Stimulated activated CD4-positive, alpha-beta T cell treated with anti-CD3 and anti-CD28 coated beads, TNF-alpha, amount 100 ng/mL, for 48 hours (primary cell): ENCODE results near the gene PTPN20.

Experiments
- DNase-seq, 3 donors: peaks; one replicate each; pipeline ENCODE4 v3.0.0-alpha.2; 2020; ENCODE audit warnings: low read depth in 3 of 3

Gene PTPN20

DNA sequence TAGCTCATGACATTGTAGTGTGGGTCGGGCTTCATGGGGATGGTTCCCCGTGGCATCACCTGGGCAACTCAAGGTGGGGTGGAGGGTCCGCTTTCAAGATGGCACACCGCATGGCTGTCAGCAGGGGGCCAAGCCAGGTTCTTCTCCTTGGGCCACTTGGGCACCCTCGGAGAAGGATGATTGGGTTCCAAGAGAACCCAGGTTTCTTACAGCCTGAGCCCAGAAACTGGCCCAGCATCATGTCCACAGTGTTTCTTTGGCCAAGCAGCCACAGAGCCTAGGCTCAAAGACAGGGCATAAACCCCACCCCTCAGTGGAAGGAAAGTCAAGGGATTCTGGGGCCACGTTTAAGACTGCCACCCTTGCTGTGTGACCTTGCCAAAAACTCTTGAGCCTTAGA is 110.6 kb downstream of the PTPN20 start:
- no peak for DNase-seq

DNA sequence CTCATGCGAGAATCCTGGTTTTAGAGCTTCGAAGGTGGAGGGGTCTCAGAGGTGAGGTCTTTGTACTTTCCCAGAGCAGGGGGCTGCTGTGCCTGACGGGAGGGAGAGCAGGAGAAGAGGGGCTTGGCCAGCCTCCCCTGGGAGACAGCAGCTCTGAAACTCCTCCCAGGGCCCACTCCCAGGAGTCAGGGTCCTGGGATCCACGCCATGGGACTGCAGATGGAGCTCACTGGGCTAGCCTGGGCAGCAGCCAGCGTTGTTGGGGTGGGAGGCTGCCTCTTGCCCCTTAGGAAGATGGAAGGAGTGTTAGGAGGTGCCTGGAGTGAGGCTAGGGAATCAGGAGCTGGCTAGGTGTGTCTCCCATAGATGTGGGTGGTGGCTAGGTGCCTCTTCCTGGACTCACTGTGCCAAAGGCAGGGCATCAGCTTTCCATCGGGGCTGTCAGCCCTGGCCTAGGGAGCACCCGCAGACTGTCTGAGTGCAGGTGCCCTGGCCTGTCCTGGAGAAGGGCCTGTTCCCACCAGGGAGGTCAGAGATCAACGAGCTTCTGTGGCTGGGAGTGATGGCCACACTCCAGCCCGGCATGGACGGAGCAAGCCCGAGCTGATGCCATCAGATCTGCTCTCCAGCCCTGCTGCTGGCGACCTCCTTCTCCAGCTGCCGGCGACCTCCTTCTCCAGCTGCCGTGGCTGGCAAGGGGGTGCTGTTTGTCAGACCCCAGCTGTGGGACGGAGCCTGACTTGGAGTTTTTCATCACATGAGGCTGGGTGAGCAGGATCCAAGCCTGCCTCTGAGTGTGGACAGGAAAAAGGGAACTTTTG is 111.3 kb downstream of the PTPN20 start:
- no peak for DNase-seq

DNA sequence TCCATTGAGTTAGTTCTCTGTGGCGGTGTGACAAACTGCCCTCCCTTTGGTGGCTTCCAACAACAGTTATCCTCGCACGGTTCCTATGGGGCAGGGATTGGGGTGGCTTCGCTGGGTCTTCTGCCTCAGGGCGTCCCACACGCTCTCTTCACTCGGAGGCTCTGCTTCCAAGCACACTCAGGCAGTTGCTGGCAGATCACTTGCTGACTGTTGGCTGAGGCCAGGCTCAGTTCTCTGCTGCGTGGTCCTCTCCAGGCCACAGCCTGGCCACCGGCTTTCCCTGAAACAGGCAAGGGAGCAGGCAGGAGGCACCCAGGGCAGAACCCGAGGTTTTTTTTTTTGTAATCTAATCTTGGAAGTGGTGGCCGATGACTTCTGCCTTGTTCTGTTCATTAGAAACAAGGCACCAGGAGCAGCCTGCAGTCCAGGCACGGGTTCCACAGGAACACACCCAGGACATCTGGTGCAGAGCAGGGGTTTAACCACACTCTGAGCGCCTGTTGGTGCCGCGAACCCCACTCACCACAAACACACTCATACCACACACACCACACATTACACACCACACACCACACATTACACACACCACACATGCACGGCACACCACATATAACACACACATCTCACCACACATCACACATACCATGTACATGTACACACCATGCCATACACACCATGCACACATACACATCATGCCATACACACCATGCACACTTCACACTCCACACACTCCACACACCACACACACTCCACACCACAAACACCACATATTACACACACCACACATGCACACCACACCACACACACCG is 112.2 kb downstream of the PTPN20 start:
- no peak for DNase-seq

DNA sequence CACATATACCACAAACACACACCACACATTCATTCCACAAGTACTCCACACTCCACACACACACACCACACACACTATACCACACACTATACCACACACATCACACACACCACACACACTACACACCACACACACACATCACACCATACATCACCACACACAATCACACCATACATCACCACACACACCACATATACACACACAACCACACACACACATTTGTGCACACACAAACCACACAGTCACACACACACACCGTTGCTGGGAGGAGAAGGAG is 112.8 kb downstream of the PTPN20 start:
- DNase-seq = no peak

DNA sequence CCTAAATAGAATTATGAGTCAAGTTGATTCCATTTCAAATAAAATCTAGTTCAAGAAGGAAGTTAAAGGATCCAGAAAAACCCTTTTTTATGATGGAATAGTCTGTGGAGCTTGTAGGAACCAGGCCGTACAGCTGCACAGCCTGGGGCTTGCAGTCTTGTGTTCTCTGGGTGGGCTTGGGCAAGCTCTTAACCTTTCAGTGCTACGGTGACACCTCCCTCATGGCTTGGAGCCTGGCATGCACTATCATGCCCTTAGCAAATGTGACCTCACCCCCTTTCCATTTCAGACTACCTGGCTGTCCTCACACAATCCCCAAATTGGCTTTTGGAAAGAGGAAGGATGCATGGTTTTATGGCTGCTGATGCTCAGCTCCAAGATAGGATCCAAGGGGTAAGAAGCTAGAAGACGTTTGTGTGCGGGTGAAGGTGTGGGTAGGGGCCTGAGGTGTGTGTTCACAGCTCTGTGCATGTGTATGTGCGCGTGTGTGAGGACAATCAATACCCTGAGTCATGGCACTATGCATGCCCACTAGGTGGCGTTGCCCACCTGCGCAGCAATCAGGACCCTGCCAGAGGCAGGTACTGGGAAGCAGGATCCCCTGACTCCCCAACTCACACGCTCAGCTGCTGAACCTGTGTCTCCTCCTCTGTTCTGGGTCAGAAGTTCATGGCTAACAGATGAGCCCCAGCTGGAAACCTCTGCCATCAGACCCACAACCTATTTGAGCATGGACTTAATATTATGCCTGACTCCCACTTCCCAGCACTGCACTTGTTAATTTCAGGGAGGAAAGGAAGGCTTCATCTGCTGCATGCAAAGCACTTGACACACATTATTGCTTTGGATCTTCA is 113.4 kb downstream of the PTPN20 start:
- peak; percentile 45 to 55 (median 51) for DNase-seq

DNA sequence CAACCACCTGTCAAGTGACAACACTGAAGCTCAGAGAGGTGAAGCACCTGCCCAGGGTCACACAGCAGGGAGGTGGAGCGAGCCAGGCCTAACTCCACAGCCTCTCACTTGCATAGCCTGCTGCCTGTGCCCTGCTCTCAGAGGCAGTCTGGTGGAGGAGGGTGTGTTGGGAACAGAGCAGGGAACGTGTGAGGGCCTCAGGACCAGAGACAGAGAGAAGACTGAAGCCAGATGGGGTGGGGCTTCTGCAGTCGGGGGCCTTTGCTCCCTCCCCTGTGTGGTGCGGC is 114.0 kb downstream of the PTPN20 start:
- DNase-seq = no peak

DNA sequence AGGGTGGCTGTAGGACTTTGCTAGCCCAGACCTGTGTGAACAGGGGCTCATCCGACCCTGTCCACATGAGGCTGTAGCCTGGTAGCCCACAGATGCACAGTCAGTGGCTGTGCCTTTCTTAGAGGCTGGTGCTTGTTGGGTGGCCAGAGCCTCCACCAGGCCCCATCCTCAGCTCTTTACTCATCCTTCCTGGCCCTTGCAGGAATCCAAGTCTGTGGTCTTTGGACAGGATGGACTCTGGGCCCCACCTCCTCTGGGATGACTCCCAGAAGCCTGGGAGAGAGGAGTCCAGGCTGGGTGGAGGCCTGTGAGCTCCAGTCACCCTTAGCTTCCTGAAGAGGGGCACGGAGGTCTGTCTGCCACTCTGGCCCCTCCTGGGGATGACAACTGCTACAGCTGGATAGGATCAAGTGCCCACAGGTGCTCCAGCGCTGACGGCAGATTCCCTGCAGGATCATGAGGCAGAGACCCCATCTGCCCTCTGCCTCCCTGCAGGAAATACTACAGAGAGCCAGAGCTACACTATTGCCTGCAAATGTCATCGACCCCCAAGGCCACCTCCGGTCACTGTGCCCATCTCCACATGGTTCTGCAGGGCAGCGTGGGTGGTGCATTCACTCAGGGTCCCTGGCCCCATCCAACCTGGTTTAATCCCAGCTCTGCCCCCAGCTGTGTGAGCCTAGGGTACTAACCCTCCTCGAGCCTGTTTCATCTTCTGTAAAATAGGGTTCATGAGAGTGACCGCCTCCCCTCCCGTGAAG is 114.5 kb downstream of the PTPN20 start:
- DNase-seq = no peak

DNA sequence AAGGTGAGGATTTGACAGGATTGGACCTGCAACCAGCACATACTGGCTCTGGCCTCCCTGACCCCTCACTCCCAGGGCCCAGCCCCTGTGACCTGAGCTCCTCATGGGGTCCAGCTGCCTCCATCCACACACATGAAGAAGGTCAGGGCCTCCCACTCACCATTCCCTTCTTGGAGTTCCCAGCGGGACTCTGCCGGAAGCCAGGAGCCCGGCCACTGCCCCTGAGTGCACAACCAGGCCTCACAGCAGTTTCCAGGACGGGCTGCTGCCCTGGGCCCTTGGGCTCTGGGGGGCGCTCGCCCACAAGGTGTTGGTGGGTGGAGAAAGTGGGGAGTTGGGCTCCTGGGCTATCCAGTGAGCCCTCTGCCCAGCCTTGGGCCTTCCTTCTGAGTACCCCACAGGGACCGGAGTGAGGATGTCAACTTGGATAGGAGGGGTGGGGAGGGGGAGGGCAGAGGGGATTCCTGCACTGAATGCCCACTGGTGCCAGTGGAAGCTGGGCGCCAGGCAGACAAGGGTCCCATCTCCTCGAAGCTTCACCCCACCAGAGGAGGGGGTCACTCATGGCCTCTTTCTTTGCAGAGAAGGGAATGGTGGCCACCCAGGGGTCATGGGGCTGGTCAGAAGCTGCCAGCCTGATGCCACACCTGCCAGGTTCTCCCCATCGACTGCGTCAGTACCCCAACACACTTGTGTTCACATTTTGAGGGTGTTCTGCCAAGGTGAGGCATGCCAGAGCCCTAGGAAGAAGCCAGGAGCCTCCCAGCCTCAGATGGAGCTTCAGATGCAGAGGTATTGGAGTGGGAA is 115.3 kb downstream of the PTPN20 start:
- DNase-seq = no peak

DNA sequence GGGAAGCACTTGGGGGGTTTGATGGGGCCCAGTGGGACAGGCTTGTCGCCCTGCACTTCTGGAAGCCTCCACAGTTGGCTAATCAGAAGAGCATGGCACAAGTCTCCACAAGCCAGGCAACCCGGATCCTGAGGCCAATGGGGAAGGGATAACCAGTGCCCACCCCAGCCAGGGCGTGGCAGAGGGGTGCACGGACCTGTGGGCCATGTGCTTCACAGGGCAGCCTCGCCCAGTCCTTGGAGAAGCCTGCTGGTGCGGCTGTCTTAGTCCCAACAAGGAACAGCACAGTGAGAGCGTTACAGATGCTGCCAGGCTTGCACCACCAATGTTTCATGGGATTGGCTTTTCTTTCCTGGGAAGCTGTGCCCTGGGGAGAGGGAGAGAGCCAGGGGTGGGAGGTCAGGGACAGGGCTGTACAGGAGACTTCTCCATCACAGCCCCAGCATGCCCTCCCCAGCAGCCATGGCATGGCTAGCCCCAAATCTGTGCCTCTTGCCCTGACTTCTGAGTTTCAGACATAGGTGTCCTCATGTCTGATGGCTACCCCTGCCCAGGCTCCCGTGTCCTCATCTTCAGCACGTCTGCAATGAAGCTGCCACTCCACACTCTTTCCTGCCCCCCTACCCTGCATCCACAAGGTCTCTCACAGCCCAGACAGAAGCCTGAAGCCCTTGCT is 116.0 kb downstream of the PTPN20 start:
- DNase-seq = no peak

DNA sequence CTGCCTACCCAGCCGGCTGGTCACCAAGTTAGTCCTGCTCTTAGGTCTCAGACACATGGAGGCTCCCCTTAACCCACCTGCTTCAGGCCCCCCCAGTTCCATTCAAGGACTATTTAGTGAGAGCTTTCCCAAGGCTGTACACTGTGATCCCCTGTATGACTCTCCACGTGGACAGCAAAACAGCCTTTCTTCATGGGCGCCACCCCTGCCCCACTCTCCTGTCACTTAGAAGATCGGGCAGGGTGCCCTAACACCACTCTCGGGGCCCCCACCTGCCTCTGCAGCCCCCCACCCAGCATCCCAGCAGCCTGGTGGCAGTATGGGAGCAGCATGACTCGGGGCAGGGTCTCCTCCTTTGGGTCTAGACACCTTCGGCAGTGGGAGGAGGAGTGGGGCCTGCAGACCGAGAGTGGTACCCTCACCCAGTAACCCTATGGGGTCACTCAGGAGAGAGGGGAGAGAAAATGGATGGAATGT is 116.6 kb downstream of the PTPN20 start:
- DNase-seq = no peak

DNA sequence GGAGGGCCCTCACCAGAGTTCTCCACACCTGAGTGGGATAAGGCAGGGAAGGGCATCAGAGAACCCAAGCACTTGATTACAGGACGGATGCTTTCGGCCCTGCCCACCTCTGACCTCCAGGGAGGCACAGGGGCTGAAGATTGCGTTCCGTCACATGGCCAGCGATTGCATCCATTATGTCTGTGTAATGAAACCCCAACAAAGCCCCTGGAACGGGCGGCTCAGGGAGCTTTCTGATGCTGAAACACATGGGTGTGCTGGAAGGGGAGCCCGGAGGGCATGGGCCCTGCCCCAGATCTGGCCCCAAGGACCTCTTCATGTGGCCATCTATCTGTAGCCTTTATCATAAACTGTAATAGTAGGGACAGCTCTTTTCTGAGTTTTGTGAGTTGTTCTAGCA is 117.2 kb downstream of the PTPN20 start:
- DNase-seq = no peak

DNA sequence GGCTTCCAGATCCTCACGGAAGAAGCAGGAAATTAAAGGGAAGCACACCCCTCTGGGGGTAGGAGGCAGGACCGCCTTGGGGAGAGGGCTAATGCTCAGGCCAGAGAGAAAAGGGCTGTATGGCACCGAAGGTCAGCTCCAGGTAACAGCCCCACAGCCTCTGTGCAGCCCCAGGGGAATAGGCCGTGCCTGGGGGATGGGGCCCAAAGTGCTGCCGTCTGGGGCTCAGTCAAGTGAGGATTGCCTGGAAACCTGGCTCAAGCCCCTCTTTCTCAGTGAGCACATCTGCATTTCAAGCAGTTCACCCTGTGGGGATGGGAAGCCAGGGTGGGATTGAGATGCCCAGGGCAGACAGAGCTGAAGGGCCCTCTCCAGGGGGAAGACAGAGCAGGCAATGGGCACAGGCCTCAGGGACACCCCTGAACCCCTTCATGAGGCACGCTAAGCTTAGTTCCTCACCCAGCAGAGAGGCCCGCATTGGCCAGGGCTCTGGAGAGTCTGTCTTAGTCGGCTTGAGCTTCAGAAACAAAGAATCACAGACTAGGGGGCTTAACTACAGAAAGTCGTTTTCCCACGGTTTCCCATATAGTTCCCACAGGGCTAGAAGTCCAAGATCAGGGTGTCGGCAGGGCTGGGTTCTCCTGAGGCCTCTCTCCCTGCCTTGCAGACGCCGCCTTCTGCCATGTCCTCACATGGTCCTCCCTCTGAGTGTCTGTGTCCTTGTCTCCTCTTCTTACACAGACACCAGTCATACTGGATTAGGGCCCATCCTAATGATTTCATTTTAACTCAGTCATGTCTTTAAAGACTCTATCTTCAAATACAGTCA is 118.2 kb downstream of the PTPN20 start:
- no peak for DNase-seq

DNA sequence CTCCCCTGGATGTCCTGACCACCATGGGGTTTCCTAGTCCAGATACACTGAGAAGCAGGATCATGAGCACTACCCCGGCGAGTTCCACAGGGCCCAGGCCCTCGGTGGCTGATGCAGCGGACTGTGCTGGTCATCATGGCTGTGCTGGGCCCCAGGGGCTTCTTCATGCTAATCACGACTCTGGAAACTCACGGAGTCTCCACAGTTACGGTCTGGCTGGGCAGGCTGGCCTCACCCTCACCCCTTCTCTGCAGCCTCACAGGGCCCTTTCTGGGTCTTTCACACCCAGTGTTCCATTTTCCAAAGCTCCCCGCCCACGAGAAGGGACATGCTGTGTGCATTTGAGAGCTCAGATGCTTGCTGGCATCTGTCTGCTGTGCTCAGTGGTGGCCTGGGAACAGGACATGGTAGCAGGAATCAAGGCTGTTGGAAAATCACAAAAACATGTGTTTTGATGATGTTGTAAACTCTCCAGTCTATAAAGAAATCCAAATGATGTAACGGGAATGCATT is 119.0 kb downstream of the PTPN20 start:
- no peak for DNase-seq

DNA sequence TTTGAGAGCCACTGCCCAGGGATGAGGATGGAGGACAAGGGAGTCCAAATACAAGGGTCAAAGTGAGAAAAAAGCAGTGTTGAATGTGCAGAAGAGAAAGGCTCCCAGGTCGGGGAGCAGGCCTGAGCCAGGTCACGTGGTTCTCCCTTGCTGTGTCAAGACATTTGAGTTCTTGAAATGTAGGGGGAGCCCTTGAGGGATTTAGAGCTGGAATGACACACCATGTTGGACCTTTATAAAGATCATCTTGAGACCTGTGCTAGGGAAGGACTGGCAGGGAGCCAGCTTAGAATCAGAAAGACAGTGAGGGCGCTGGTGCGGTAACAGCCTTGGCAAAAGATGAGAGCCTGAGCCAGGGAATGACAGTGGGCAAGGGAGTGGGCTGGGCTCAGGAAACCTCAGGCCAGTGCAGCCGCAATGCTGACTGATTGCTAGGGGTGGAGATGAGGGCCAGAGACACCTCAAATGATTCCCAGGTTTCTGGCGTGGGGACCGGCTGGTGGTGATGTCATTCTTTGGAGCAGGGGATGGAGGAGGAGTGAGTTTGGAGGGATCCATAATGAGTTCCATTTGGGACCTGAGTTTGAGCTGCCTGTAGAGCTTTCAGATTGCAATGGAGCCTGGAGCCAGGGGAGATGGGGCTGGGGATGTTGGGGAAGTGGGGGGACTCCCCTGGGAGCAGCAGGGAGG is 120.1 kb downstream of the PTPN20 start:
- no peak for DNase-seq

DNA sequence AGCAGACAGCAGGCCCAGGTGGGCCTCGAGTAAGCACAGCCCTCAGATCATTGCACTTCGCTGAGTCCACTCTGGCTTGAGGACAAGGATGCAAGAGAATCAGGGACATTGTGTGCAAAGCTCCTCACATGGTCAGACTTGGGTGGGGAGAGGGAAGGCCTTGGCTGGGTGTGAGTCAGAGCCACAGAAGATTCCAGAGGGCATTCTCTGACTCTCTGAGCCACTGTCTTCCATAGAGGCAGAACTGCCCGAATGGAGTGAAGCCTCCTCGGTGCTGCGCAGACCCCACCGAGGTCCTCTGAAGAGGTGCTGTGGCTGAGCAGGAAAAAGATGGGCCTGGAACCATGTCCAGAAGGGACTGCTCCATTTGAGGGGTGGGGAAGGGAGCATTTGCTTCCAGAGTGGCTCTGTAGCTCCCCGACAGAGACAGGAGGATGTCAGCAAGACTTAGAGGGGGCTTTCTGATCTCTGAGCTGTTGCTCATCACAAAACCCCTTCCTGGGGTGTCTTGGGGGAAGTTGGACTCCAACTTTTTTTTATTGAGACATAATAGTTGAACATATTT is 120.8 kb downstream of the PTPN20 start:
- no peak for DNase-seq

DNA sequence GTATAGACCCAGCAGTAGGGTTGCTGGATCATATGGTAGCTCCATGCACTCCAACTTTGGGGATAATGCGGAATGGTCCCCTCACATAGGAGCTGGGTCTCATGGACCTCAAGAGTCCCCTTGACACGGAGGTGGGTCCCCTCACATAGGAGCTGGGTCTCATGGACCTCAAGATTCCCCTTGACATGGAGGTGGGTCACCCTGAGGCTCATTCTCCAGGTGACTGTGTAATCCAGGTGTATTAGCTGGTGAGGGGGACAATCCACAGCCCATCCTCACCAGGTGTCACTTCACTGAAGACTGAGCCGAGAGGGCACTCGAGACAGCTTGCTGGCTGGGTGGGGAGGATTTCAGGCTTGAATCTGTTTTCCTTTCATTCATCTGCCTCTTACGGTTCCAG is 121.9 kb downstream of the PTPN20 start:
- no peak for DNase-seq

DNA sequence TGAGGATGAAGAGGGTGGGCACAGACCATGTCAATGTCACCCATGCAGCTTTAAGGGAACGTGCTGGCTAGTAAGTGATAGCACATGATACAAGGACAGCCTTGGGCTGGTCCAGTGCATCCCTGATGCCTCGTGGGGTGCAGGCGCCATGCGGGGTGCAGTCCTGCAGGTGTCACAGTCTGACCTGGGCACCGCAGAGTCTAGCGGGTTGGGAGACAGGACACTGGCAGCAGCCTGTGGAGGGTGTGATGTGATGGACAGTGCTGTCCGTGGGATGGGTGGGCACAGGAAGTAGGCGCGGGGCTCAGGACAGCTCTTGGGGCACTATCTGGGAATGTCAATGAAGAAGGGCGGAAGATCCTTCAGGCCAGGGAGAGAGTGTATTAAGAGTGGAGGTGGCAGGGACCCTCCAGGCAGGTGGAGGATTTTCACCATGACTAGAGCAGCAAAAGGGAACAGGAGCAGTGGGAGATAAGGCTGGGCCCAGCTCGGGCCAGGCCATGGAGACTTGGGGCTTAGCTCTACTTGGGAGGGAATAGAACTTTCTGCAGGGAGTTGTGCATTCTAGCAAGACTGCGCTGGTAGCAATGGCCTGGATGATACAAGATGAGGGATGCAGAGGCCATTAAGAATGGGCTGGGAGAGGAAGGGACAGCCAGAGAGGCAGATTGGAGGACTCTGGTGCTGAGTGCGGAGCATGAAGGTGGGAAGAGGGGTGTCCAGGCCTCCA is 122.5 kb downstream of the PTPN20 start:
- no peak for DNase-seq
